Measurements from ENCODE around the gene ITGAD.

- TF ChIP-seq, protein P1, sequence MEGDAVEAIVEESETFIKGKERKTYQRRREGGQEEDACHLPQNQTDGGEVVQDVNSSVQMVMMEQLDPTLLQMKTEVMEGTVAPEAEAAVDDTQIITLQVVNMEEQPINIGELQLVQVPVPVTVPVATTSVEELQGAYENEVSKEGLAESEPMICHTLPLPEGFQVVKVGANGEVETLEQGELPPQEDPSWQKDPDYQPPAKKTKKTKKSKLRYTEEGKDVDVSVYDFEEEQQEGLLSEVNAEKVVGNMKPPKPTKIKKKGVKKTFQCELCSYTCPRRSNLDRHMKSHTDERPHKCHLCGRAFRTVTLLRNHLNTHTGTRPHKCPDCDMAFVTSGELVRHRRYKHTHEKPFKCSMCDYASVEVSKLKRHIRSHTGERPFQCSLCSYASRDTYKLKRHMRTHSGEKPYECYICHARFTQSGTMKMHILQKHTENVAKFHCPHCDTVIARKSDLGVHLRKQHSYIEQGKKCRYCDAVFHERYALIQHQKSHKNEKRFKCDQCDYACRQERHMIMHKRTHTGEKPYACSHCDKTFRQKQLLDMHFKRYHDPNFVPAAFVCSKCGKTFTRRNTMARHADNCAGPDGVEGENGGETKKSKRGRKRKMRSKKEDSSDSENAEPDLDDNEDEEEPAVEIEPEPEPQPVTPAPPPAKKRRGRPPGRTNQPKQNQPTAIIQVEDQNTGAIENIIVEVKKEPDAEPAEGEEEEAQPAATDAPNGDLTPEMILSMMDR (IDR thresholded peaks at IDR 0.05), result no peak
- no peak for TF ChIP-seq EZH2 (IDR thresholded peaks at IDR 0.05; ENCODE audit: borderline replicate concordance, insufficient read depth, low read depth, low read length, poor library complexity, severe bottlenecking)
Measured at GRCh38 chr16:31409433-31409832, 16.3 kb downstream of the ITGAD start.
